Psoas muscle (tissue), 8 donors: ENCODE results near the gene HM13. TPM values are rescaled to one million over a fixed set of nuclear protein-coding genes. Genes with fewer than 3 reads are reported as not detected.

ENCODE experiments used
- ATAC-seq, 4 donors: fragments of 200-7000 bp; cut with Tn5 transposase; one replicate each; pipeline ENCODE4 v1.9.1; 2020; ENCODE audit warnings: moderate library complexity in 3 of 4, mild to moderate bottlenecking in 2 of 4
- DNase-seq, 2 donors: peaks; one replicate each; pipeline ENCODE4 v3.0.0-alpha.2; 2020
- H3K27ac ChIP-seq: fragments of 200-600 bp; one replicate; pipeline ENCODE4 v1.8.0; 2022
- H3K27me3 ChIP-seq, 3 donors: fragments of 200-600 bp in 1 of 3; one replicate each; pipeline versions ENCODE4 v1.6.1 to v1.8.0; 2013 to 2022; ENCODE audit warnings: low read length in 2 of 3, mild to moderate bottlenecking in 2 of 3, moderate library complexity in 1 of 3; ENCODE audit not compliant: insufficient read depth in 3 of 3
- H3K36me3 ChIP-seq, 2 donors: fragments of 200-600 bp in 1 of 2; one replicate each; pipeline versions ENCODE4 v1.6.1 to v1.8.0; 2013 to 2022; ENCODE audit warnings: low read depth in 1 of 2, mild to moderate bottlenecking in 1 of 2, moderate library complexity in 1 of 2; ENCODE audit not compliant: insufficient read depth in 1 of 2
- H3K4me1 ChIP-seq: fragments of 200-600 bp; one replicate; pipeline ENCODE4 v1.8.0; 2022
- H3K4me3 ChIP-seq: fragments of 200-600 bp; one replicate; pipeline ENCODE4 v1.8.0; 2022; ENCODE audit warnings: mild to moderate bottlenecking
- H3K9me3 ChIP-seq: fragments of 200-600 bp; one replicate; pipeline ENCODE4 v1.8.0; 2022
- CTCF ChIP-seq: fragments of 200-600 bp; IDR thresholded peaks from one replicate; pipeline ENCODE4 v1.8.0; 2022; ENCODE audit warnings: antibody characterized with exemption
- WGBS, 3 donors: extraction: QIAGEN DNeasy Blood & Tissue Kit; methylation state at CpG; one replicate each; pipeline versions ENCODE4 v1.1.6 to v1.1.7; 2013; 5-methylcytosine and 5-hydroxymethylcytosine counted together
- intact Hi-C, 2 donors: fragments of 100-400 bp; cut with DNase I; formaldehyde crosslinking; loops; one replicate each; pipeline versions ENCODE4 v1.11.0 to v1.14.2; 2022
- polyA plus RNA-seq, 3 donors: library from polyadenylated mRNA; stranded (reverse); fragments of 200-250 nt; gene quantifications; one replicate each; pipeline ENCODE4 v1.2.3, GENCODE V29; 2013
- total RNA-seq, 4 donors: library from RNA; stranded (reverse); fragmentation: NEBNext Ultra II Directional in 2 of 4; extraction: Animal tissue kit (Norgen Biotek cat#: 25700) in 2 of 4; gene quantifications; one replicate each; pipeline versions ENCODE4 v1.2.1 to v1.2.4, GENCODE V29; 2021 to 2023
- donor health status: healthy with polysubstance abuse.
- donor health status: DM: no; HTN: no; CAD: no; lungs with moderate emphysema.
- donor health status: Bipolar disorder and iron deficiency.
- donor health status: healthy.
- donor health status: DM: yes; HTN: yes; CAD: no.
- donor health status: DM: no; HTN: no; CAD: no.
- donor health status: DM: no; HTN: no; CAD: no.
- donor health status: DM: yes; HTN: yes; CAD: no.

The HM13 gene
- total and polyA plus RNA-seq, 7 donors: 32.4 to 112 (median 48.4) TPM

- intact Hi-C loops: no loop called here
- ATAC-seq (no peak), DNase-seq (no peak)
- no peak overlapping the region for H3K4me3 ChIP-seq
- peaks cover 0 to 16% (median 2%) of the 10 kb centered on the region in 3 donors for H3K27me3 ChIP-seq
- TF ChIP-seq CTCF: no peak
- no peaks in the 10 kb centered on the region for H3K36me3 ChIP-seq
- H3K4me1 ChIP-seq: no peaks in the 10 kb centered on the region
- H3K27ac ChIP-seq: no peak overlapping the region
- WGBS, 3 donors: 76 to 85% (median 78%) methylated on average over 3 of the region's 3 CpGs
- H3K9me3 ChIP-seq: no peaks in the 10 kb centered on the region
Observed at GRCh38 chr20:31489152-31489551, 25.1 kb upstream of the HM13 start.

GRCh38 chr20:31490752-31491151, 23.5 kb upstream of the HM13 start:
- WGBS, 3 donors: 80 to 84% (median 84%) methylated on average over 3 of the region's 3 CpGs
- DNase-seq: no peak
- Histone ChIP-seq H3K4me1 (no peaks in the 10 kb centered on the region), H3K27me3 (peaks cover 0 to 4% (median 2%) of the 10 kb centered on the region in 3 donors), H3K9me3 (no peaks in the 10 kb centered on the region), H3K36me3 (no peaks in the 10 kb centered on the region), H3K27ac (no peak overlapping the region), H3K4me3 (no peak overlapping the region)
- ATAC-seq: no peak
- TF ChIP-seq CTCF: no peak
- intact Hi-C loops: no loop called here

GRCh38 chr20:31494131-31494530, 20.1 kb upstream of the HM13 start:
- intact Hi-C loops: no loop called here
- ATAC-seq: no peak

GRCh38 chr20:31496761-31497295, 17.4 kb upstream of the HM13 start:
- peak; percentile 71 to 84 for DNase-seq
- 6 to 8% (median 8%) methylated on average over 15 of the region's 15 CpGs for WGBS, 3 donors
- H3K4me3 ChIP-seq: no peak overlapping the region

More at GRCh38 chr20:31494131-31494530, 20.1 kb upstream of the HM13 start:
- Histone ChIP-seq H3K36me3 (no peaks in the 10 kb centered on the region), H3K4me3 (no peak overlapping the region), H3K4me1 (no peaks in the 10 kb centered on the region), H3K27me3 (peaks cover 0 to 17% (median 5%) of the 10 kb centered on the region in 3 donors), H3K9me3 (no peaks in the 10 kb centered on the region), H3K27ac (no peak overlapping the region)
- WGBS, 3 donors: 47 to 62% (median 55%) methylated on average over 2 of the region's 2 CpGs
- DNase-seq: no peak
- TF ChIP-seq CTCF: no peak

More at GRCh38 chr20:31496761-31497295, 17.4 kb upstream of the HM13 start:
- Histone ChIP-seq H3K27ac (peak overlapping the region; percentile 55), H3K27me3 (peaks cover 0 to 17% (median 5%) of the 10 kb centered on the region in 3 donors), H3K4me1 (no peaks in the 10 kb centered on the region), H3K9me3 (no peaks in the 10 kb centered on the region), H3K36me3 (no peaks in the 10 kb centered on the region)
- peak in 3 of 4 donors; percentile 53 to 66 (median 53) for ATAC-seq
- intact Hi-C loops: loop anchor here in 1 of 2 donors (5.0 kb wide), 1 partner anchor 35 kb away; no protein-coding TSS in a partner anchor
- TF ChIP-seq CTCF: no peak
